Right atrium auricular region (tissue), 2 donors: ENCODE results near the gene FJX1. TPM values are rescaled to one million over a fixed set of nuclear protein-coding genes. Genes with fewer than 3 reads are reported as not detected.

Experiments used
- DNase-seq: peaks from one replicate; pipeline ENCODE4 v3.0.0-alpha.2; 2019; ENCODE audit warnings: low spot score
- H3K27ac ChIP-seq, 2 donors: fragments of 200-600 bp; sonication (generic); 1 replicate in 1 of 2; 2 replicates in 1 of 2; pipeline ENCODE4 v1.5.1; 2016 to 2019
- H3K27me3 ChIP-seq, 2 donors: fragments of 200-600 bp; sonication (generic); one replicate each; pipeline versions ENCODE4 v1.5.1 to v1.6.0; 2017 to 2019
- H3K36me3 ChIP-seq: fragments of 200-600 bp; sonication (generic); one replicate; pipeline ENCODE4 v1.5.1; 2016
- H3K4me1 ChIP-seq, 2 donors: fragments of 200-600 bp; sonication (generic); one replicate each; pipeline versions ENCODE4 v1.5.1 to v1.6.0; 2017 to 2019
- H3K4me3 ChIP-seq, 2 donors: fragments of 200-600 bp; sonication (generic); 1 replicate in 1 of 2; 2 replicates in 1 of 2; pipeline ENCODE4 v1.5.1; 2017 to 2019; ENCODE audit warnings: mild to moderate bottlenecking in 1 of 2, moderate library complexity in 1 of 2
- H3K9me3 ChIP-seq, 2 donors: fragments of 200-600 bp; sonication (generic); one replicate each; pipeline ENCODE4 v1.5.1; 2019
- CTCF ChIP-seq, 2 donors: fragments of 200-600 bp; sonication (generic); IDR thresholded peaks; one replicate each; pipeline ENCODE4 v1.5.1; 2019; ENCODE audit warnings: antibody characterized with exemption in 2 of 2
- total RNA-seq, 2 donors: library from RNA; depleted of rRNA; stranded (reverse); fragments of >200 nt; gene quantifications; one replicate each; pipeline ENCODE4 v1.1.0, GENCODE V29; 2016

FJX1 gene
- total RNA-seq, 2 donors from 2014 or later = 1.9 to 3.9 TPM

- Histone ChIP-seq H3K4me3 (no peak overlapping the region), H3K9me3 (no peaks in the 10 kb centered on the region), H3K36me3 (no peaks in the 10 kb centered on the region), H3K4me1 (no peaks in the 10 kb centered on the region), H3K27ac (no peak overlapping the region), H3K27me3 (no peaks in the 10 kb centered on the region)
- no peak for TF ChIP-seq CTCF (IDR thresholded peaks at IDR 0.05)
- DNase-seq = no peak
Observed at GRCh38 chr11:35583126-35583525, 35.1 kb upstream of the FJX1 start.

GRCh38 chr11:35583843-35584242 lies 34.4 kb upstream of the FJX1 start:
- H3K36me3 ChIP-seq = no peaks in the 10 kb centered on the region
- TF ChIP-seq CTCF (IDR thresholded peaks at IDR 0.05) = no peak
- DNase-seq = no peak
- no peaks in the 10 kb centered on the region for H3K4me1 ChIP-seq
- no peak overlapping the region for H3K27ac ChIP-seq
- no peaks in the 10 kb centered on the region for H3K27me3 ChIP-seq
- H3K4me3 ChIP-seq = no peak overlapping the region
- H3K9me3 ChIP-seq = no peaks in the 10 kb centered on the region

GRCh38 chr11:35584321-35584720 lies 33.9 kb upstream of the FJX1 start:
- Histone ChIP-seq H3K9me3 (no peaks in the 10 kb centered on the region), H3K4me3 (no peak overlapping the region), H3K36me3 (no peaks in the 10 kb centered on the region), H3K27ac (no peak overlapping the region), H3K4me1 (no peaks in the 10 kb centered on the region), H3K27me3 (no peaks in the 10 kb centered on the region)
- no peak for DNase-seq
- no peak for TF ChIP-seq CTCF (IDR thresholded peaks at IDR 0.05)

GRCh38 chr11:35585416-35585815 lies 32.8 kb upstream of the FJX1 start:
- H3K36me3 ChIP-seq = no peaks in the 10 kb centered on the region
- no peak overlapping the region for H3K27ac ChIP-seq
- no peaks in the 10 kb centered on the region for H3K9me3 ChIP-seq
- no peaks in the 10 kb centered on the region for H3K27me3 ChIP-seq
- H3K4me3 ChIP-seq = no peak overlapping the region
- H3K4me1 ChIP-seq = no peaks in the 10 kb centered on the region
- DNase-seq = no peak
- TF ChIP-seq CTCF (IDR thresholded peaks at IDR 0.05) = no peak

GRCh38 chr11:35586222-35586621 lies 32.0 kb upstream of the FJX1 start:
- H3K4me3 ChIP-seq = no peak overlapping the region
- H3K36me3 ChIP-seq = no peaks in the 10 kb centered on the region
- H3K27ac ChIP-seq = no peak overlapping the region
- no peak for DNase-seq
- no peaks in the 10 kb centered on the region for H3K9me3 ChIP-seq
- TF ChIP-seq CTCF (IDR thresholded peaks at IDR 0.05) = no peak
- no peaks in the 10 kb centered on the region for H3K27me3 ChIP-seq
- H3K4me1 ChIP-seq = no peaks in the 10 kb centered on the region

GRCh38 chr11:35587972-35588371 lies 30.3 kb upstream of the FJX1 start:
- TF ChIP-seq CTCF (IDR thresholded peaks at IDR 0.05) = no peak
- H3K9me3 ChIP-seq = no peaks in the 10 kb centered on the region
- no peaks in the 10 kb centered on the region for H3K36me3 ChIP-seq
- H3K4me3 ChIP-seq = no peak overlapping the region
- DNase-seq = no peak
- no peaks in the 10 kb centered on the region for H3K4me1 ChIP-seq
- H3K27ac ChIP-seq = no peak overlapping the region
- no peaks in the 10 kb centered on the region for H3K27me3 ChIP-seq
